Right ventricle myocardium superior (tissue), 1 donor: Measurements from ENCODE around the gene FBXL16. TPM values are rescaled to one million over a fixed set of nuclear protein-coding genes. Genes with fewer than 3 reads are reported as not detected.

Experiments used
- ATAC-seq: fragments of 200-7000 bp; cut with Tn5 transposase; one replicate; pipeline ENCODE4 v1.9.1; 2020; ENCODE audit warnings: mild to moderate bottlenecking; ENCODE audit not compliant: poor library complexity
- DNase-seq: peaks from one replicate; pipeline ENCODE4 v3.0.0-alpha.2; 2020
- intact Hi-C: fragments of 100-400 bp; cut with DNase I; formaldehyde crosslinking; loops from one replicate; pipeline ENCODE4 v1.11.2; 2022
- total RNA-seq: library from RNA; stranded (reverse); fragmentation: NEBNext Ultra II Directional; extraction: Animal tissue kit (Norgen Biotek cat#: 25700); gene quantifications from one replicate; pipeline ENCODE4 v1.2.1, GENCODE V29; 2021
- donor health status: DM: no; HTN: yes; CAD: no; lungs with severe emphysema.

FBXL16 gene
- total RNA-seq, 1 donor from 2014 or later = not detected

- DNase-seq (no peak), ATAC-seq (no peak)
- intact Hi-C loops = no loop called here
Measured at GRCh38 chr16:736936-737481, 31.4 kb upstream of the FBXL16 start.

- intact Hi-C loops = no loop called here
- ATAC-seq = no peak
- no peak for DNase-seq
Measured at GRCh38 chr16:735982-736453, 30.4 kb upstream of the FBXL16 start.

DNA sequence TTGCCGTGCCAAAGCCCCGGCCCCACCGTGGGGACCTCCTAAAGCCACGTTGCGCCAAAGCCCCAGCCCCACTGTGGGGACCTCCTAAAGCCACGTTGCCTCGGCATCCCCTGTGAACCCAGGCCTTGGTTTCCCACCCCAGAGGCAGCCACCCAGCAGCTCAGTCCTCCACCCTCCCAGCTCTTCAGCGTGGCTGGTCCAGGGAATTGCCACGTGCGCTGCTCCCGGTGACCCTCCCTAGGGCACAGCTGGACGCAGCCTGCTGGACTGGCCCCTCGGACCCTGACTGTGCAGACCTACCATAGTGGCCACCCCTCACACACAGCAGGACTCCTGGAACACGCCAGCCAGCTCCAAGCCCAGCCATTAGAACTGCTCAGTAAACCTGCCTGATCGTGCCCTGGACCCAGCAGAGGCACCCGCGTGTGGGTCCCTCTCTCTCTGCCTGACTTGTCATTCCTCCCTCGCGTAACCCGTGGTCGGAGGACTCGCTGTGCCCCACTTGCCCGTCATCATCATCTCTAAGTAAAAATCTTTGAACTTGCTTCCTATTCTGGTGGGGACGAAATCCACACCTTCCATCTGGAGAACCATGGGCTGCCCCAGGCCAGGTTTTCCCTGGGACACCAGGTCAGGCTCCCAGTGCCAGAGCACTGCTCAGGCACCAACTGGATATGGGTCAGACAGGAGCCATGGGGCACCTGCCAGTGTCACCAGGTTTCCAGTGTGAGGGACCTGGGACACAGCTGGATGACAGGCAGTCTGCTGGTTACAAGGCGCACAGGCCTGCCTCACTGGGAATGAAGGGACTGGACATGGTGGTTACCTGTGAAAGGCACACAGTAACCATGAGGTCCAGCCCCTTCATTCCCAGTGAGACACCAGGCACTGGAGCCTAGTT lies 29.6 kb upstream of the FBXL16 start:
- DNase-seq = no peak
- intact Hi-C loops = no loop called here
- no peak for ATAC-seq

- DNase-seq (no peak), ATAC-seq (no peak)
- intact Hi-C loops = no loop called here
Measured at GRCh38 chr16:734208-734980, 28.8 kb upstream of the FBXL16 start.

DNA sequence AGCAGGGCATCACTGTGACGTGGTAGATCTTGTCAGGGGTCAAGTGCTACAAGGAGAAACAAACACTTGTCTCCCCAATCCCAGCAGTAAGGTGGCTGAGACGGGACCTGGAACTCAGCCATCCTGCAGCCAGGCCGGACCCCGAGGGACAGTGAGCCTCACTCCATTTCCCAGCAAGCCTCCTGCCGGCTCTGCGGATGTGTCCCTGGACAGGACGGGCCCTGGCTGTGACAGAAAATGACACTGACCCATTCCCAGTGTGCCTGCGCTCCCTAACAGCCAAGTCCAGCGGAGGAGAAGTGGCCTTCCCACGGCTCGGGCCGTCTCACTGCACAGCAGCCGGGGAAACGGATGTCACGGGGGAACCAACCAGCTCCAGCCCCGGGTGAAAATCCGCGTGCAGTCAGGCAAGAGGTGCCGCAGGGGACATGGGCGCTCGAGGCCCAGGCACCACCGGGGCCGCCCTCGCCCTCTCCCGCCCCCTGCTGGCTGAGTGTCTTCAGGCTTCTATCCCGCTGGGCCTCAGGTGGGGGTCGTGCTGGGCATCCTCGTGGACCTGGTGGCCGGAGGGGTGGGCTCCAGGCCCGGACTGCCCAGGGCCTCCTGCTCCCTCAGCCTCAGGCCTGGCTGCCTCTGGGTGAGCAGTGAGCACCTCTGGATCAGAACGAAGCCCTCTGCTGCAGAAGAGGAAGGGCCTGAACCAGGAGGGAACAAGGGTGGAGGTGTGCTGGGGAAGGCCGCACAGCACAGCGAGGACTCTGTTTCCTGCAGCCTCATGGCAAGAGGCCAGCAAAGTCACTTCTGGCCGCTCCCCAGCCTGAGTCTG lies 28.0 kb upstream of the FBXL16 start:
- intact Hi-C loops = no loop called here
- DNase-seq (no peak), ATAC-seq (no peak)

DNA sequence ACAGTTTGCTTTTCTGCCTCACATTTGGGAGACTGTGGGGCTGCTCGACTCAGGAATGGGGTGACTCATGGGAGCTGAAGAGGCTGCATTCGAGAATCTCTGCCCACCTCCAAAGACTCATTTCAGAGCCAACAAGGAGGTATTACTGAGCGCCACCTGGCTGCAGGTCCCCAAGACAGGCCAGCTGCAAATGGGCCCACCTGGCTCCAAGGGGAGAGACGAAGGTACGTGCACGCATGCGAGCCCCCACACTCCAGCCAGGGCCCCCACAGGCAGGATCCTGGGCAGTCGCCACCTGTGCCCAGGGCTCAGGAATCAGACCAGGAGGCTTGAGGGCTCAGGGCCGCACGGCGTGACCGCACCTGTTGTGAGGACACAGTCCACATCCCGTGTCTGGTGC lies 27.3 kb upstream of the FBXL16 start:
- intact Hi-C loops = no loop called here
- no peak for DNase-seq
- no peak for ATAC-seq

DNA sequence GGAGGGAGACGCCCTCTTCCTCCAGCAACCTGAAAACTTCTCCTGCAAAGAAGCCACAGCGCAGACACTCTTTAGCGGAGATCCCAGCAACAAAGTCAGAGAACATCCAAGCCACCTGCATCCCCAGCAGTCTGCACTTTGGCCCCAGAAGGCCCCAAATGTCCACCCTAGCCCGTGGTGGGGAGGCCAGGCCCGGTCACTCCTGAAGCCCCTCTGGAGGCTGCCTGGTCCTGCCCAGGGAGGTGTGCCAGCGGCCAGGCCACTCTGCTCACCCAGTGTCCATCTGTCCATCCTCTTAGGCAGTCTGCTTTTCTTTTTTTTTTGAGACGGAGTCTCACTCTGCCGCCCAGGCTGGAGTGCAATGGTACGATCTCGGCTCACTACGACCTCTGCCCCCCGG lies 26.7 kb upstream of the FBXL16 start:
- ATAC-seq (no peak), DNase-seq (no peak)
- intact Hi-C loops = no loop called here

DNA sequence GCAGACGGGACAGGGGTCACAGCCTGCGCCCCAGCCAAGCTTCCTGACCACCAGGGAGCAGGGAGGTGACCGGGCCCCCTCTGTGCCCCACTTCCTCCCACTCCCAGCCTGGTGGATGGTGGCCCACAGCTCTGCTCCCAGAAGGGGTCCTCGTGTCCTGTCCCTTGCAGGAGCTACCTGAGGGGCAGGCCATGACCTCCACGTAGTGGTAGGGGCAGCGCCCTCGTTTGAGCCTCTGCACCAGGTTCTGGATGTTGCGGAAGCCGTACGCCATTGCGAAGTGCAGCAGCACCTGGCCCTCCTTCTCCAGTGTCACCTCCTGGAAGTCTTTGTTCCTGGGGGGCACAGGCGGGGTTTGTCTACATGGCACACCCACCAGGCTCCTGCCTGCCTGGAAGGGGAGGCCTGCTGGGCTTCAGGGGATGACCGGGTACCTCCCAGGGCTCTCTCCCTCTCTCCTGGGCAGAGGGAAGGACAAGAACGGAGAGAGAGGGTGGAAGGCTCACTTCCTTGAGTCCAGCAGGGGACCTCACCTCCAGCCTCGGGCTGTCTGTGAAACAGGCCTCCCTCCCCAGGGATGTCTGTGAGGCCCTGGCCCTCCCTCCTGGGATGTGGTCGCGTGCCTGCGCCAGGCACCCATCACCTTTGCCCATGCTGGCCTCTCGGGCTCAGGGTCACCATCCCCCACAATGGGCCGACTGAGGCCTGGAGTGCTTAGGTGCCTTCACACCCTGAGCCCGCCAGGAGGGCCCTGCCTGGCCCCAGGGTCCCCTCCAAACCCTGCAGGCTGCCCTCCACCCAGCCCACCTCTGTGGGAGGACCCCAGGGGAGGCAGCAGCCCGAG lies 25.3 kb upstream of the FBXL16 start:
- intact Hi-C loops = no loop called here
- no peak for ATAC-seq
- DNase-seq = no peak

- intact Hi-C loops = no loop called here
- ATAC-seq (no peak), DNase-seq (no peak)
Measured at GRCh38 chr16:729768-730665, 24.4 kb upstream of the FBXL16 start.

- intact Hi-C loops = no loop called here
- DNase-seq (no peak), ATAC-seq (no peak)
Measured at GRCh38 chr16:728890-729744, 23.5 kb upstream of the FBXL16 start.

GRCh38 chr16:728131-728889 lies 22.7 kb upstream of the FBXL16 start:
- intact Hi-C loops = no loop called here
- DNase-seq (peak; percentile 78), ATAC-seq (peak; percentile 41)

DNA sequence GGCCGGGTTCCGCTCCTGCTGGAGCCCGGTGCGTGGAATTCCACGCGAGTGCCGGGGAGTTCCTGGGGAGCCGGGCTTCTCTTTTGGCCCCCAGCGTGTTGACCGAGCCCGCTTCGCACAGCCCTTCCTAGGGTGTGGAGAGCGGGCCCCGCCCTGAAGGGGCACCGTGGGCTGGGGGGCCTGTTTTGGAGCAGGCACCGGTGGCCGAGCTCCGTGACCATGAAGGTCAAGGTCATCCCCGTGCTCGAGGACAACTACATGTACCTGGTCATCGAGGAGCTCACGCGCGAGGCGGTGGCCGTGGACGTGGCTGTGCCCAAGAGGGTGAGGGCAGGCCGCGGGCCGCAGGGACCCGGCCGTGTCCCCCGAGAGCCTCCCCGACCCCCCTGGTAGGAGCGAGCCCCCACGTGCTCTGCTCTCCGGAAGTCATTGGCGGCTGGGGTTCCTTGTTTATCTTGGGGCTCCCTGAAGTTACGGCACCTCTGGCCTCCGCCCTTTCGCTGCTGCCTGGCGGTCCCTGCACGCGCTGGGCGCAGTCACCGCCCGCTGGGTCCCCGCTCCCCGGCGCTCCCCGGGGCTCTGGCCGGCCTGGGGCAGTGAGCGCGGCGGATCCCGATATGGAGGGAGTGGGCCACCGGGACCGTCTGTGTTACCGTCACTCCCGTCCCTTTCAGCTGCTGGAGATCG lies 21.8 kb upstream of the FBXL16 start:
- DNase-seq = no peak
- intact Hi-C loops = no loop called here
- peak; percentile 5 for ATAC-seq

DNA sequence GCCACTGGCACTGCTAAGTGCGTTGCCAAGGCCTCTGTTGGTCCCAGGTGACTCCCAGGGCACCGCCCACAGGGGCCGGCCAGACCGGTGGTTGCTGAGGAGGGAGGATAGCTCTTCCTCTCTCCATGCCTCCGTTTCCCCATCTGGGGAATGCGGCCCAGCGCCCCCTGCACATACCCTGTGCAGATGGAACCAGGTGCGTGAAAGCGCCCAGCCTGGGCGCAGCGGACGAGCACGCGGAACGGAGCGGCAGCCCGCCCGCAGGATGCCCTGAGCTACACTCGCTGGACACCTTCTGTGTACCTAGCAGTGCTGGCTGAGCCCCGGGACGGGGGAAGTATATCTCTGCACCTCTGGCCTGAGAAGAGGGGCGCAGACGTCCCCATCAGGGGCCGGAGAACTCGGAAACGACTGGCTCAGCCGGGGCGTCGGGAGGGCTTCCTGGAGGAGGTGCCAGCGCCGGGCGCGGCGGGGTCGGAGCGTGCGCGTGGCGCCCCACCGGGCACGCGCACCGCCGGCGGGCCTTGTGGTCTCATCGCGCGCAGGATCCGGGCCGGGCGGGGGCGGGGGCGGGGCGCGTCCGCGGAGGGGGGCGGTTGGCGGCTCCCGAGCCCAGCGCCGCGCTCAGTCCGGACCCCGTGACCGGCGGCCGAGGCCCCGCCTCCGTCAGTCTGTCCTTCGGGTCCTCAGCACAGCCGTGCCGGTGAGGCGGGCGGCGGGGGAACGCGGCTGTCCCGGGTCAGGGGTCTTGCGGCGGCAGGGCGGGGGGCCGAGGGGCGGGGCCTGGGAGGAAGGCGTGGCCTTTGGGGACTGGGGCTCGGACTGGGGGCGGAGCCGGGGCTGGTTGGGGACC lies 21.1 kb upstream of the FBXL16 start, which contains the start of the genes CCDC78 and HAGHL:
TSS of gene CCDC78 (minus strand) at position 6 of the 853 bp plus-strand sequence. CDS start 76 bp downstream, outside the sequence.
TSS of gene HAGHL (plus strand) at position 669 of the 853 bp plus-strand sequence. CDS start 404 bp downstream, outside the sequence.
- ATAC-seq = peak; percentile 50
- DNase-seq = peak; percentile 79
- intact Hi-C loops = no loop called here

DNA sequence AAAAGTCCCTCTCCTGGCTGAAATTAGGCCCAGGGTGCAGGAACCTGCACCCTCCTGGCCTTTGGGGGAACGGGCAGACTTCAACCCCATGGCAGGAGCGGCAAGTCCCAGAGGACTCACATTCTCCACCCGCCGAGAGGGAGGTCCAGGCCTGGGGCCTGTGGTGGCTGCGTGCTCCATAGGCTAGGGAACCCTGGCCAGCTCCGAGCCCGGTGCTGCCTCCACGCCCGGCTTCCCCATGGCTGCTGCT lies 20.5 kb upstream of the FBXL16 start:
- intact Hi-C loops = no loop called here
- no peak for DNase-seq
- no peak for ATAC-seq
